NCI-H226 (cell line): ENCODE measurements around the gene TNFRSF14.
"Not testable (repeated sequence)": the region's sequence is repeated elsewhere in the genome, so short reads cannot be mapped to it uniquely, and the experiment has no call there.

ENCODE experiments used
- DNase-seq: peaks from one replicate; pipeline ENCODE4 v3.0.0-alpha.2; 2015

TNFRSF14 gene

GRCh38 chr1:2554621-2555387, 1.4 kb upstream of the TNFRSF14 start:
- DNase-seq: no peak

- DNase-seq: no peak
Observed at GRCh38 chr1:2555634-2556276, 416 bp upstream of the TNFRSF14 start.

- DNase-seq: no peak
Observed at GRCh38 chr1:2556678-2557481, 709 bp downstream of the TNFRSF14 start.

- DNase-seq: no peak
Observed at GRCh38 chr1:2557482-2558400, 1.6 kb downstream of the TNFRSF14 start.

GRCh38 chr1:2558420-2558819, 2.2 kb downstream of the TNFRSF14 start:
- DNase-seq: no peak

- no peak for DNase-seq
Observed at GRCh38 chr1:2558861-2559260, 2.7 kb downstream of the TNFRSF14 start.

GRCh38 chr1:2559509-2560298, 3.5 kb downstream of the TNFRSF14 start:
- no peak for DNase-seq

GRCh38 chr1:2560299-2561073, 4.3 kb downstream of the TNFRSF14 start:
- no peak for DNase-seq

- no peak for DNase-seq
Observed at GRCh38 chr1:2561446-2561845, 5.3 kb downstream of the TNFRSF14 start.

- no peak for DNase-seq
Observed at GRCh38 chr1:2561898-2562895, 6.0 kb downstream of the TNFRSF14 start.

- DNase-seq: no peak
Observed at GRCh38 chr1:2563205-2563604, 7.0 kb downstream of the TNFRSF14 start.

- no peak for DNase-seq
Observed at GRCh38 chr1:2564006-2564814, 8.0 kb downstream of the TNFRSF14 start.

- no peak for DNase-seq
Observed at GRCh38 chr1:2564815-2565374, 8.7 kb downstream of the TNFRSF14 start.

GRCh38 chr1:2566101-2567045, 10.2 kb downstream of the TNFRSF14 start:
- no peak for DNase-seq

GRCh38 chr1:2567083-2567679, 11.0 kb downstream of the TNFRSF14 start:
- no peak for DNase-seq

- not testable (repeated sequence) for DNase-seq
Observed at GRCh38 chr1:2568187-2568816, 12.1 kb downstream of the TNFRSF14 start.
